ENCODE measurements around the gene WTAP.

DNA sequence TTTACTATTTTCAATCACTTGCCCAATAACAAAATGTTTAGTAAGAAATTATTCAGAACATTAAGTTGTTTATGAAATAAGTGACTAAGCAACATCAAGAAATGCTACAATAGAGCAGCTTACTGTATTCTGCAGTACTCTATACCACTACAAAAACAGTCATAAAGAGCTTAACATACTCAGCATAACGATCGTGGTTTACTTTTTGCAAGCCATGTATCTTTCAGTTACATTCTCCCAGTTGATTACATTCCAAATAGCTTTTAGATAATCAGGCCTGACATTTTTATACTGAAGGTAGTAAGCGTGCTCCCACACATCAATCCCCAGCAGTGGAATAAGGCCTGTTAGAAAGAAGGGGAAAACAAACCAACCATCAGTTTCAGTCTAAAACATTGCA is 45.0 kb upstream of the WTAP start:
- TF ChIP-seq, protein P1, sequence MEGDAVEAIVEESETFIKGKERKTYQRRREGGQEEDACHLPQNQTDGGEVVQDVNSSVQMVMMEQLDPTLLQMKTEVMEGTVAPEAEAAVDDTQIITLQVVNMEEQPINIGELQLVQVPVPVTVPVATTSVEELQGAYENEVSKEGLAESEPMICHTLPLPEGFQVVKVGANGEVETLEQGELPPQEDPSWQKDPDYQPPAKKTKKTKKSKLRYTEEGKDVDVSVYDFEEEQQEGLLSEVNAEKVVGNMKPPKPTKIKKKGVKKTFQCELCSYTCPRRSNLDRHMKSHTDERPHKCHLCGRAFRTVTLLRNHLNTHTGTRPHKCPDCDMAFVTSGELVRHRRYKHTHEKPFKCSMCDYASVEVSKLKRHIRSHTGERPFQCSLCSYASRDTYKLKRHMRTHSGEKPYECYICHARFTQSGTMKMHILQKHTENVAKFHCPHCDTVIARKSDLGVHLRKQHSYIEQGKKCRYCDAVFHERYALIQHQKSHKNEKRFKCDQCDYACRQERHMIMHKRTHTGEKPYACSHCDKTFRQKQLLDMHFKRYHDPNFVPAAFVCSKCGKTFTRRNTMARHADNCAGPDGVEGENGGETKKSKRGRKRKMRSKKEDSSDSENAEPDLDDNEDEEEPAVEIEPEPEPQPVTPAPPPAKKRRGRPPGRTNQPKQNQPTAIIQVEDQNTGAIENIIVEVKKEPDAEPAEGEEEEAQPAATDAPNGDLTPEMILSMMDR (IDR thresholded peaks at IDR 0.05; ENCODE audit: low read depth, low read length, missing input control): no peak
- TF ChIP-seq, protein P2, sequence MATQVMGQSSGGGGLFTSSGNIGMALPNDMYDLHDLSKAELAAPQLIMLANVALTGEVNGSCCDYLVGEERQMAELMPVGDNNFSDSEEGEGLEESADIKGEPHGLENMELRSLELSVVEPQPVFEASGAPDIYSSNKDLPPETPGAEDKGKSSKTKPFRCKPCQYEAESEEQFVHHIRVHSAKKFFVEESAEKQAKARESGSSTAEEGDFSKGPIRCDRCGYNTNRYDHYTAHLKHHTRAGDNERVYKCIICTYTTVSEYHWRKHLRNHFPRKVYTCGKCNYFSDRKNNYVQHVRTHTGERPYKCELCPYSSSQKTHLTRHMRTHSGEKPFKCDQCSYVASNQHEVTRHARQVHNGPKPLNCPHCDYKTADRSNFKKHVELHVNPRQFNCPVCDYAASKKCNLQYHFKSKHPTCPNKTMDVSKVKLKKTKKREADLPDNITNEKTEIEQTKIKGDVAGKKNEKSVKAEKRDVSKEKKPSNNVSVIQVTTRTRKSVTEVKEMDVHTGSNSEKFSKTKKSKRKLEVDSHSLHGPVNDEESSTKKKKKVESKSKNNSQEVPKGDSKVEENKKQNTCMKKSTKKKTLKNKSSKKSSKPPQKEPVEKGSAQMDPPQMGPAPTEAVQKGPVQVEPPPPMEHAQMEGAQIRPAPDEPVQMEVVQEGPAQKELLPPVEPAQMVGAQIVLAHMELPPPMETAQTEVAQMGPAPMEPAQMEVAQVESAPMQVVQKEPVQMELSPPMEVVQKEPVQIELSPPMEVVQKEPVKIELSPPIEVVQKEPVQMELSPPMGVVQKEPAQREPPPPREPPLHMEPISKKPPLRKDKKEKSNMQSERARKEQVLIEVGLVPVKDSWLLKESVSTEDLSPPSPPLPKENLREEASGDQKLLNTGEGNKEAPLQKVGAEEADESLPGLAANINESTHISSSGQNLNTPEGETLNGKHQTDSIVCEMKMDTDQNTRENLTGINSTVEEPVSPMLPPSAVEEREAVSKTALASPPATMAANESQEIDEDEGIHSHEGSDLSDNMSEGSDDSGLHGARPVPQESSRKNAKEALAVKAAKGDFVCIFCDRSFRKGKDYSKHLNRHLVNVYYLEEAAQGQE (IDR thresholded peaks at IDR 0.05): no peak
- no peak for TF ChIP-seq RAD21 (IDR thresholded peaks at IDR 0.05)
- no peak for TF ChIP-seq TAF1 (conservative IDR thresholded peaks at IDR 0.05)
- no peak for TF ChIP-seq RXRA (IDR thresholded peaks at IDR 0.05)
- no peak for TF ChIP-seq GABPA (IDR thresholded peaks at IDR 0.05 in 1 of 2, conservative IDR thresholded peaks at IDR 0.05 in 1 of 2)
- TF ChIP-seq SP1 (IDR thresholded peaks at IDR 0.05): no peak
- TF ChIP-seq YY1 (IDR thresholded peaks at IDR 0.05): no peak
- TF ChIP-seq EGR1 (IDR thresholded peaks at IDR 0.05; ENCODE audit: low read depth in 2 of 2): no peak
- no peak for TF ChIP-seq JUND (IDR thresholded peaks at IDR 0.05)
- TF ChIP-seq NR2F2 (IDR thresholded peaks at IDR 0.05): no peak
- no peak for TF ChIP-seq ZBTB33 (IDR thresholded peaks at IDR 0.05)

Data from liver (tissue), 3 donors.